HL-60 (cell line): ENCODE data around the gene ARID1B.
A peak's percentile ranks its signal among the peaks of the same experiment; 100 is the strongest.

ENCODE experiments used
- DNase-seq, 2 experiments: peaks; one replicate each; pipeline ENCODE4 v3.0.0-alpha.2; 2010 to 2020; ENCODE audit warnings: low read depth in 1 of 2, low spot score in 1 of 2
- H3K27ac ChIP-seq: fragments of 250-450 bp; sonication (Bioruptor Pico); replicated peaks from 2 replicates; pipeline ENCODE4 v1.5.1; 2020; ENCODE audit warnings: mild to moderate bottlenecking, moderate library complexity
- H3K27me3 ChIP-seq: fragments of 250-450 bp; sonication (Bioruptor Pico); 2 replicates; pipeline ENCODE4 v1.5.1; 2021; ENCODE audit warnings: mild to moderate bottlenecking, moderate library complexity; ENCODE audit not compliant: insufficient read depth, poor library complexity, severe bottlenecking
- H3K4me3 ChIP-seq: replicated peaks from 2 replicates; pipeline ENCODE4 v1.5.1; 2011; ENCODE audit warnings: mild to moderate bottlenecking, control low read depth, low read length; ENCODE audit not compliant: insufficient read depth
- CTCF ChIP-seq: IDR thresholded peaks from one replicate; pipeline ENCODE4 v1.5.1; 2011; ENCODE audit warnings: low read length, control low read depth, inconsistent platforms; ENCODE audit not compliant: insufficient read depth
- GABPA ChIP-seq: IDR thresholded peaks from 2 replicates; pipeline ENCODE4 v1.6.1; 2012; ENCODE audit warnings: low read depth
- POLR2AphosphoS5 ChIP-seq: IDR thresholded peaks from 2 replicates; pipeline ENCODE4 v1.6.1; 2012; ENCODE audit warnings: low read depth
- REST ChIP-seq: IDR thresholded peaks from 2 replicates; pipeline ENCODE4 v1.6.1; 2012; ENCODE audit warnings: low read depth; ENCODE audit not compliant: insufficient replicate concordance
- SPI1 ChIP-seq: IDR thresholded peaks from 2 replicates; pipeline ENCODE4 v1.6.1; 2012; ENCODE audit warnings: low read depth, mild to moderate bottlenecking, borderline replicate concordance

The ARID1B gene

GRCh38 chr6:156774863-156775405 lies 2.2 kb upstream of the ARID1B start:
- DNase-seq, result no peak
- H3K4me3 ChIP-seq, result no peak overlapping the region
- H3K27me3 ChIP-seq, result no peaks in the 10 kb centered on the region
- no peak overlapping the region for H3K27ac ChIP-seq
- TF ChIP-seq CTCF (no peak), POLR2AphosphoS5 (no peak), SPI1 (no peak), REST (no peak), GABPA (no peak)

GRCh38 chr6:156775717-156776116 lies 1.5 kb upstream of the ARID1B start:
- H3K27ac ChIP-seq, result no peak overlapping the region
- H3K27me3 ChIP-seq, result no peaks in the 10 kb centered on the region
- no peak for DNase-seq
- no peak overlapping the region for H3K4me3 ChIP-seq
- TF ChIP-seq GABPA (no peak), SPI1 (no peak), REST (no peak), CTCF (no peak), POLR2AphosphoS5 (no peak)

- peak overlapping the region; percentile 58 for H3K4me3 ChIP-seq
- peak in 1 of 2 experiments; percentile 40 for DNase-seq
- H3K27ac ChIP-seq, result peak overlapping the region; percentile 98
- H3K27me3 ChIP-seq, result no peaks in the 10 kb centered on the region
- no peak for TF ChIP-seq CTCF
- TF ChIP-seq GABPA, result no peak
- TF ChIP-seq POLR2AphosphoS5, result no peak
- no peak for TF ChIP-seq SPI1
- no peak for TF ChIP-seq REST
Measured at GRCh38 chr6:156776470-156776839, 723 bp upstream of the ARID1B start.
